Activated naive CD4-positive, alpha-beta T cell treated with anti-CD3 and anti-CD28 coated beads, Interleukin-2, amount 50 U/mL, for 24 hours (primary cell): ENCODE data around the gene RPUSD3.

ENCODE experiments used
- H3K27ac Mint-ChIP-seq: one replicate; pipeline ENCODE4 v1.8.0; 2021; ENCODE audit warnings: mild to moderate bottlenecking, mixed read lengths
- H3K27me3 Mint-ChIP-seq: one replicate; pipeline ENCODE4 v1.8.0; 2021; ENCODE audit warnings: mixed read lengths
- H3K36me3 Mint-ChIP-seq: one replicate; pipeline ENCODE4 v1.8.0; 2021; ENCODE audit warnings: mixed read lengths
- H3K4me1 Mint-ChIP-seq: one replicate; pipeline ENCODE4 v1.8.0; 2021; ENCODE audit warnings: mixed read lengths
- H3K4me3 Mint-ChIP-seq: one replicate; pipeline ENCODE4 v1.8.0; 2021; ENCODE audit warnings: mild to moderate bottlenecking, mixed read lengths
- H3K9me3 Mint-ChIP-seq: one replicate; pipeline ENCODE4 v1.8.0; 2021; ENCODE audit warnings: mixed read lengths

The RPUSD3 gene

GRCh38 chr3:9806688-9807589 lies 36.9 kb downstream of the RPUSD3 start:
- H3K27ac Mint-ChIP-seq, result peak overlapping the region; percentile 46
- no peaks in the 10 kb centered on the region for H3K27me3 Mint-ChIP-seq
- no peaks in the 10 kb centered on the region for H3K9me3 Mint-ChIP-seq
- H3K4me1 Mint-ChIP-seq, result peaks cover 45% of the 10 kb centered on the region
- H3K36me3 Mint-ChIP-seq, result peaks cover 8% of the 10 kb centered on the region
- no peak overlapping the region for H3K4me3 Mint-ChIP-seq

GRCh38 chr3:9806137-9806536 lies 37.7 kb downstream of the RPUSD3 start:
- Mint-ChIP-seq H3K4me1 (peaks cover 37% of the 10 kb centered on the region), H3K27me3 (no peaks in the 10 kb centered on the region), H3K9me3 (no peaks in the 10 kb centered on the region), H3K4me3 (no peak overlapping the region), H3K36me3 (peaks cover 8% of the 10 kb centered on the region), H3K27ac (no peak overlapping the region)

- Mint-ChIP-seq H3K4me1 (peaks cover 30% of the 10 kb centered on the region), H3K27me3 (no peaks in the 10 kb centered on the region), H3K27ac (no peak overlapping the region), H3K4me3 (no peak overlapping the region), H3K9me3 (no peaks in the 10 kb centered on the region), H3K36me3 (peaks cover 8% of the 10 kb centered on the region)
Measured at GRCh38 chr3:9804996-9805395, 38.8 kb downstream of the RPUSD3 start.

- Mint-ChIP-seq H3K36me3 (peaks cover 5% of the 10 kb centered on the region), H3K9me3 (no peaks in the 10 kb centered on the region), H3K4me1 (peaks cover 18% of the 10 kb centered on the region), H3K27ac (no peak overlapping the region), H3K4me3 (no peak overlapping the region), H3K27me3 (no peaks in the 10 kb centered on the region)
Measured at GRCh38 chr3:9803494-9803893, 40.3 kb downstream of the RPUSD3 start.

GRCh38 chr3:9800529-9800928 lies 43.3 kb downstream of the RPUSD3 start:
- Mint-ChIP-seq H3K27ac (no peak overlapping the region), H3K27me3 (no peaks in the 10 kb centered on the region), H3K4me3 (no peak overlapping the region), H3K4me1 (peaks cover 26% of the 10 kb centered on the region), H3K9me3 (no peaks in the 10 kb centered on the region), H3K36me3 (peaks cover 7% of the 10 kb centered on the region)

- Mint-ChIP-seq H3K36me3 (peaks cover 16% of the 10 kb centered on the region), H3K27ac (peak overlapping the region; percentile 86), H3K4me1 (peaks cover 37% of the 10 kb centered on the region), H3K4me3 (peak overlapping the region; percentile 7), H3K9me3 (no peaks in the 10 kb centered on the region), H3K27me3 (no peaks in the 10 kb centered on the region)
Measured at GRCh38 chr3:9797196-9797945, 46.4 kb downstream of the RPUSD3 start.

- Mint-ChIP-seq H3K27ac (peak overlapping the region; percentile 86), H3K4me3 (peak overlapping the region; percentile 77), H3K27me3 (no peaks in the 10 kb centered on the region), H3K4me1 (peaks cover 54% of the 10 kb centered on the region), H3K9me3 (no peaks in the 10 kb centered on the region), H3K36me3 (peaks cover 16% of the 10 kb centered on the region)
Measured at GRCh38 chr3:9795207-9795606, 48.6 kb downstream of the RPUSD3 start.

- peak overlapping the region; percentile 99 for H3K27ac Mint-ChIP-seq
- H3K36me3 Mint-ChIP-seq, result peaks cover 18% of the 10 kb centered on the region
- H3K9me3 Mint-ChIP-seq, result no peaks in the 10 kb centered on the region
- peaks cover 63% of the 10 kb centered on the region for H3K4me1 Mint-ChIP-seq
- H3K4me3 Mint-ChIP-seq, result peak overlapping the region; percentile 95
- no peaks in the 10 kb centered on the region for H3K27me3 Mint-ChIP-seq
Measured at GRCh38 chr3:9794400-9794799, 49.4 kb downstream of the RPUSD3 start.

GRCh38 chr3:9793161-9793781 lies 50.5 kb downstream of the RPUSD3 start:
- H3K27ac Mint-ChIP-seq, result peak overlapping the region; percentile 99
- H3K36me3 Mint-ChIP-seq, result peaks cover 23% of the 10 kb centered on the region
- peaks cover 67% of the 10 kb centered on the region for H3K4me1 Mint-ChIP-seq
- peak overlapping the region; percentile 95 for H3K4me3 Mint-ChIP-seq
- no peaks in the 10 kb centered on the region for H3K9me3 Mint-ChIP-seq
- no peaks in the 10 kb centered on the region for H3K27me3 Mint-ChIP-seq

- Mint-ChIP-seq H3K36me3 (peaks cover 26% of the 10 kb centered on the region), H3K9me3 (no peaks in the 10 kb centered on the region), H3K4me1 (peaks cover 67% of the 10 kb centered on the region), H3K4me3 (peak within 1 kb of the TSS; percentile 95), H3K27ac (peak within 1 kb of the TSS; percentile 99), H3K27me3 (no peaks in the 10 kb centered on the region)
Measured at GRCh38 chr3:9792405-9793160, 51.2 kb downstream of the RPUSD3 start, which contains the start of the genes ARPC4 and TADA3. TSS of gene ARPC4 (plus strand) at chr3:9793082. CDS start at chr3:9793122, 40 bp downstream. TSS of gene TADA3 (minus strand) at chr3:9792473. CDS start at chr3:9791466, 1,007 bp downstream.

- no peaks in the 10 kb centered on the region for H3K9me3 Mint-ChIP-seq
- peak overlapping the region; percentile 99 for H3K27ac Mint-ChIP-seq
- no peaks in the 10 kb centered on the region for H3K27me3 Mint-ChIP-seq
- H3K4me1 Mint-ChIP-seq, result peaks cover 67% of the 10 kb centered on the region
- peaks cover 26% of the 10 kb centered on the region for H3K36me3 Mint-ChIP-seq
- H3K4me3 Mint-ChIP-seq, result peak overlapping the region; percentile 95
Measured at GRCh38 chr3:9791790-9792404, 51.9 kb downstream of the RPUSD3 start.

- Mint-ChIP-seq H3K4me1 (peaks cover 70% of the 10 kb centered on the region), H3K4me3 (peak overlapping the region; percentile 47), H3K9me3 (no peaks in the 10 kb centered on the region), H3K27ac (no peak overlapping the region), H3K36me3 (peaks cover 25% of the 10 kb centered on the region), H3K27me3 (no peaks in the 10 kb centered on the region)
Measured at GRCh38 chr3:9791127-9791526, 52.7 kb downstream of the RPUSD3 start.
